Gastroesophageal sphincter (tissue), 4 donors: ENCODE results near the gene MXRA8. TPM values are rescaled to one million over a fixed set of nuclear protein-coding genes. Genes with fewer than 3 reads are reported as not detected.

Experiments used
- ATAC-seq: fragments of 150-250 bp; one replicate; pipeline ENCODE4 v1.9.1; 2016; ENCODE audit warnings: mild to moderate bottlenecking, moderate library complexity
- H3K27ac ChIP-seq, 4 donors: fragments of 200-600 bp; sonication (generic) in 3 of 4; 1 replicate in 3 of 4; 2 replicates in 1 of 4; pipeline ENCODE4 v1.5.1; 2016 to 2019
- H3K27me3 ChIP-seq: fragments of 200-600 bp; sonication (generic); one replicate; pipeline ENCODE4 v1.5.1; 2019
- H3K36me3 ChIP-seq, 2 donors: fragments of 200-600 bp; sonication (generic); one replicate each; pipeline ENCODE4 v1.5.1; 2019; ENCODE audit warnings: control low read depth in 1 of 2
- H3K4me1 ChIP-seq, 3 donors: fragments of 200-600 bp; sonication (generic); 1 replicate in 2 of 3; 2 replicates in 1 of 3; pipeline ENCODE4 v1.5.1; 2016 to 2019; ENCODE audit warnings: control low read depth in 2 of 3
- H3K4me3 ChIP-seq, 2 donors: fragments of 200-600 bp; sonication (generic); one replicate each; pipeline ENCODE4 v1.5.1; 2019; ENCODE audit warnings: mild to moderate bottlenecking in 1 of 2, moderate library complexity in 1 of 2
- H3K9me3 ChIP-seq, 3 donors: fragments of 200-600 bp; sonication (generic); one replicate each; pipeline ENCODE4 v1.5.1; 2017 to 2019; ENCODE audit warnings: control low read depth in 2 of 3
- CTCF ChIP-seq, 4 experiments: fragments of 200-600 bp in 2 of 4; fragments of 450-650 bp in 2 of 4; sonication (generic) in 1 of 4; IDR thresholded peaks; one replicate each; pipeline ENCODE4 v1.5.1; 2017 to 2019; ENCODE audit warnings: antibody characterized with exemption in 4 of 4, mild to moderate bottlenecking in 2 of 4, moderate library complexity in 2 of 4
- EP300 ChIP-seq: sonication (generic); formaldehyde crosslinking; IDR thresholded peaks from one replicate; pipeline ENCODE4 v1.6.1; 2017; ENCODE audit warnings: antibody characterized with exemption, mild to moderate bottlenecking
- POLR2A ChIP-seq, 2 donors: fragments of 450-650 bp; IDR thresholded peaks; one replicate each; pipeline ENCODE4 v1.6.1; 2017; ENCODE audit warnings: antibody characterized with exemption in 2 of 2, mild to moderate bottlenecking in 2 of 2, moderate library complexity in 1 of 2
- POLR2AphosphoS5 ChIP-seq: sonication (generic); formaldehyde crosslinking; IDR thresholded peaks from one replicate; pipeline ENCODE4 v1.6.1; 2017; ENCODE audit warnings: antibody characterized with exemption
- WGBS, 2 donors: methylation state at CpG; one replicate each; pipeline ENCODE4 v1.1.5; 2018; ENCODE audit warnings: low coverage in 1 of 2; 5-methylcytosine and 5-hydroxymethylcytosine counted together
- total RNA-seq, 4 donors: library from RNA; depleted of rRNA; stranded (reverse); fragments of >200 nt; gene quantifications; one replicate each; pipeline ENCODE4 v1.1.0, GENCODE V29; 2016

MXRA8 gene
- total RNA-seq, 4 donors from 2014 or later = 69.8 to 105 (median 85.4) TPM

GRCh38 chr1:1345860-1346500 lies 12.4 kb downstream of the MXRA8 start:
- ATAC-seq = no peak
- no peaks in the 10 kb centered on the region for H3K27me3 ChIP-seq
- H3K4me3 ChIP-seq = no peak overlapping the region
- TF ChIP-seq POLR2A (IDR thresholded peaks at IDR 0.05) = no peak
- no peak for TF ChIP-seq POLR2AphosphoS5
- no peak for TF ChIP-seq EP300
- no peak for TF ChIP-seq CTCF (IDR thresholded peaks at IDR 0.05)
- peaks cover 0 to 16% of the 10 kb centered on the region in 2 donors for H3K36me3 ChIP-seq
- peaks cover 0 to 54% (median 30%) of the 10 kb centered on the region in 3 donors for H3K4me1 ChIP-seq
- no peaks in the 10 kb centered on the region for H3K9me3 ChIP-seq
- WGBS, 2 donors = no CpG with 5 or more reads among the region's 12 CpGs
- peak overlapping the region in 2 of 4 donors; percentile 7 to 81 for H3K27ac ChIP-seq

GRCh38 chr1:1345384-1345783 lies 13.0 kb downstream of the MXRA8 start:
- WGBS, 2 donors = 72% methylated on average over 3 of the region's 16 CpGs; no CpG with 5 or more reads in 1 of the 2 donors
- Histone ChIP-seq H3K36me3 (peaks cover 0 to 22% of the 10 kb centered on the region in 2 donors), H3K9me3 (no peaks in the 10 kb centered on the region), H3K4me1 (peaks cover 0 to 54% (median 30%) of the 10 kb centered on the region in 3 donors), H3K27me3 (no peaks in the 10 kb centered on the region), H3K27ac (peak overlapping the region in 2 of 4 donors; percentile 7 to 60), H3K4me3 (no peak overlapping the region)
- TF ChIP-seq EP300 (no peak), POLR2AphosphoS5 (no peak), POLR2A (IDR thresholded peaks at IDR 0.05) (no peak), CTCF (IDR thresholded peaks at IDR 0.05) (no peak)
- no peak for ATAC-seq

GRCh38 chr1:1344655-1345361 lies 13.5 kb downstream of the MXRA8 start:
- TF ChIP-seq POLR2A (IDR thresholded peaks at IDR 0.05) (no peak), POLR2AphosphoS5 (no peak), EP300 (no peak), CTCF (IDR thresholded peaks at IDR 0.05) (peak in 3 of 4 experiments; percentile 7 to 34 (median 27))
- H3K27ac ChIP-seq = peak overlapping the region in 2 of 4 donors; percentile 7 to 60
- no peaks in the 10 kb centered on the region for H3K9me3 ChIP-seq
- H3K27me3 ChIP-seq = no peaks in the 10 kb centered on the region
- H3K4me3 ChIP-seq = no peak overlapping the region
- no peak for ATAC-seq
- peaks cover 0 to 54% (median 30%) of the 10 kb centered on the region in 3 donors for H3K4me1 ChIP-seq
- H3K36me3 ChIP-seq = peaks cover 0 to 28% of the 10 kb centered on the region in 2 donors
- WGBS, 2 donors = 40% methylated on average over 1 of the region's 15 CpGs; no CpG with 5 or more reads in 1 of the 2 donors

- TF ChIP-seq CTCF (IDR thresholded peaks at IDR 0.05) (no peak), EP300 (no peak), POLR2AphosphoS5 (no peak), POLR2A (IDR thresholded peaks at IDR 0.05) (no peak)
- no peaks in the 10 kb centered on the region for H3K27me3 ChIP-seq
- H3K4me1 ChIP-seq = peaks cover 0 to 54% (median 30%) of the 10 kb centered on the region in 3 donors
- no peak for ATAC-seq
- H3K36me3 ChIP-seq = peaks cover 0 to 37% of the 10 kb centered on the region in 2 donors
- H3K9me3 ChIP-seq = no peaks in the 10 kb centered on the region
- no CpG with 5 or more reads among the region's 24 CpGs for WGBS, 2 donors
- H3K27ac ChIP-seq = peak overlapping the region in 1 of 4 donors; percentile 60
- H3K4me3 ChIP-seq = no peak overlapping the region
Measured at GRCh38 chr1:1343811-1344421, 14.4 kb downstream of the MXRA8 start.
